NCI-H1694 treated with DMSO at 0.1 percent for 48 hours (cell line): ENCODE data around the gene BANP.
"Not testable (repeated sequence)": the region's sequence is repeated elsewhere in the genome, so short reads cannot be mapped to it uniquely, and the experiment has no call there.

Experiments
- DNase-seq: peaks from one replicate; lab custom pipeline; 2025; lab: John Stamatoyannopoulos, UW

The BANP gene

DNA sequence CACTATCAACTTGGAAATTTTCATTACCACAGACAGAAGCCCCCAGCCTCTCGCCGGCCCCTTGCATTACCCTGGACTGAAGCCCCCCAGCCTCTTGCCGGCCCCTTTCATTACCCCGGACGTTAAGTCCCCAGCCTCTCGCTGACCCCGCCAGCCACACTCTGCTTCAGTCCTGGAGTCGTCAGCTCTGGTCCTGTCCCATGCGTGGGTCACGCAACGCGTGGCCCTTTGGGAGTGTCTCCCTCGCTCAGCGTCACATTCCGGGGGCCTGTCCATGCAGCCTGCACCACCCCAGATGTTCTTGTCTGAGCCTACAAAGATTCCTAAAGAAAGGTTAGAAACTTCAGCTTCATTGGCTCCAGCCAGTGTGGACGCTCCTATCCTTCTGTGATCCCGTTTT is 153.1 kb downstream of the BANP start:
- not testable (repeated sequence) for DNase-seq

DNA sequence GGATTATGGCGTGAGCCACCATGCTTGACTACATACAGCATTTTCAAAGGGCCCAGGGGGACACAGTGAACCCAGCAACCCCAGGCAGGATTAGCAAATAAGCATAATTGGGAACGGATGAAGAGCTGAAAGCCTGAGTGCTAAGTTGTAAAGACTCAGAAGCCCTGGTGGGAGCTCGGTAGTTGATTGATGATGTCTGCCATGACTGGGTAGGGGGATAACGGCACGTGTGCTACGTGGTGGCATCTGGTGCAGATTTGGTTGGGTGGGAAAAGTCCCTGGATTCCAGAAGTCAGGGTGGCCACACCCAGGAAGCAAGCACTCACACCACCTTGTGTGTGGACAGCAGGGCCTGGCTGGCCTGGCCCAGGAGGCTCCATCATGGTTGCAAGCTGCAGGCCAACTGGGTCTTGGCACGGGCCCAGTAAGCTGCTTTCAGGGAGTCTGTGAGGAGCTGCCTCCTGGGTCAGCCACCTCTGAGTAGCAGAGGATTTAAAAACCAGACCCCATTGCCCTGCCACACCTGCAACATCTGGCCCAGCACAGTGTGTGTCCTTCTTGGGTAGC is 154.4 kb downstream of the BANP start:
- not testable (repeated sequence) for DNase-seq

DNA sequence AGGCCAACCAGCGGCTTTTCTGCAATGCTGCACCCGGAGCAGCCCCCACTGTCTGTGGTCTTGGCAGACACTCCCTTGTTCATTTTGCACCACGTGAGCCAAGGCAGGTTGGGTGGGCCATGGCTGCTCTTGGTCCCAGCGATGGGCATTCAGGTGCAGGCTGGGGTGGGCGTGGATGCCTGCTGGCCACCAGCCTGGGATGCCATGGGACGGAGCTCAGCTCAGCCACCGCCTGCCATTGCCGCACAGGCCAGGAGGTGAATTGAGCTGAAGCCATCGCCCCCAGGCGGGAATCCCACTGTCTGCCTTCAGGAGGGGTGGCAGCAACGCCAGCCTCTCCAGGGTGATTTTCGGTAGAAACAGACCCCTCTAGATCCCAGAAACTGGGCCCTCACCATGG is 155.3 kb downstream of the BANP start:
- DNase-seq, result not testable (repeated sequence)

DNA sequence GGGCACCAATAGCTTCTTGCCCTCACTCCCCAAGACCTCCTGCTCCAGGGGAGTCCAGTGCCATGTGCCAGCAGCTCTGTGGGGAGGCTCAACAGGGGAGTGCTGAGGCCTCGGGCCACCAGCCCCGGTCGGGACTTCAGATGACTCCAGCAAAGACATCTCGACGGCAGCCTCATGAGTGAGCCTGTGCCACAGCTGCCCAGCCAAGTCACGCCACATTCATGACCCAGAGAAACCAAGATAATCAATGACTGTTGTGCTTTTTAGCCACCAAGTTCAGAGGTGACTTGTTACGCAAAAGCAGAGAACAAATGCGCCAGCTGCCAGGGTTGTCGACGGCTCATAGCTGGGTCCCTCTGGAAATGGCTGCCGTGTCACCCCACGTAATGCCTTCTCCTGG is 157.5 kb downstream of the BANP start:
- no peak for DNase-seq

DNA sequence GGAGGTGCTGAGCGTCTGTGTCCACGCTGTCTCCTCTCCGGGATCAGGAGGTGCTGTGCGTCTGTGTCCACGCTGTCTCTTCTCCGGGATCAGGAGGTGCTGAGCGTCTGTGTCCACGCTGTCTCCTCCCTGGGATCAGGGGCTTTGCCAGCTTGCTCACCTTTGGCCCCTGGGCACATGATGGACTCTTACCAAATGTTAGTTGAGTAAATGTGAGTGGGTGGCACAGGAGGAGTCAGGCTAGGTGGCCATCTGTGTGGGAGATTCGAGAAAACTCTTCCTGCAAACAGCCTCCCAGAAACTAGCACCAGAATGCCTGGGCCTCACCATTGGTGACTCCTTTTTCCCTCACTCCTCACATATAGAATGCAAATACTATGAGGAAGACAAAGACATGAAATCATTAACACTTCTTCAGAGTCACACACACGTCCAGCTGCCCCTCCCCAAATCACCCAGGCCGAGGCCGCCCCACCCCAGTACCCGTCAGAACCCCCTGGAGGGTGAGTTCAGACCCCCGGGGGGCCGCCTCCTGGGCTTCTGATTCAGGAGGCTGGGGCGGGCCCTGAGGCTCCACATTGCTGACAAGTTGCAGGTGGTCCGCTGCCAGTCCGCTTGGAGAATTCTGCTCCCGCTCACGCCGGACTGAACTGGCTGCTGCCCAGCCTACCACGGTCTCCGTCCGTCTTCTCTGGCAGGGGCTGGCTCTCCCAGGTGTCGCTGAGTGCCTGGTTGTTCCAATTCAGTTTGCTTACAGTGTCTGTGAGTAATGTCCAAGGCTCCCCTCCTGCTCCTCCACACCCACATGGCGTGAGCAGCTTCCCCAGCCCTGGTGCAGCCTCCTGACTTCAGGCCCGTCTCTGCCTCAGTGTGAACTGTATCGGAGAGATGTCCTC is 158.7 kb downstream of the BANP start:
- not testable (repeated sequence) for DNase-seq

DNA sequence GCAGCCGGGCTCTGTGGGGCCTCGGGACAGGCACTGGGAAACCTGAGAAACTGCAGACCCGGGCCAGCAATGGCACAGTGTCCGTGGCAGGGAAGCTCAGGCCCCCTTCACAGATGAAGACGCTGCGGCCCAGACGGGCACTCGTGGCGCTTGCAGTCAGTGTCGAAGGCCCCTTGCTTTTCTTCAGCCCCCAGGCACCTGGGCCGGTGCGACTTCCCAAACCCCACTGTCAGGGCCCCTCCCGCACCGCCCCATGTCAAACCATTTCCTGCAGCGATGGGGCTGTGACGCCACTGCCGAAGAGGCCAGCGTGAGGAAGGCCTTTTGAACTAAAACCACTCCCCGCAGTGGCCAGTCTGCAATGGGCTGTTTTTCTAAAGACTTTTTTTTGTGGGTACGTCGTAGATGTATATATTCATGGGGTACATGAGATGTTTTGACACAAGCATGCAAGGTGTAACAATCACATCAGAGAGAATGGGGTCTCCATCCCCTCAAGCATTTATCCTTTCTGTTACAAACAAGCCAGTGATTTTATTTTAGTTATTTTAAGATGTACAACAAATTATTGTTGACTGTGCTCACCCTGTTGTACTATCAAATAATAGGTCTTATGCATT is 159.8 kb downstream of the BANP start:
- DNase-seq, result not testable (repeated sequence)

DNA sequence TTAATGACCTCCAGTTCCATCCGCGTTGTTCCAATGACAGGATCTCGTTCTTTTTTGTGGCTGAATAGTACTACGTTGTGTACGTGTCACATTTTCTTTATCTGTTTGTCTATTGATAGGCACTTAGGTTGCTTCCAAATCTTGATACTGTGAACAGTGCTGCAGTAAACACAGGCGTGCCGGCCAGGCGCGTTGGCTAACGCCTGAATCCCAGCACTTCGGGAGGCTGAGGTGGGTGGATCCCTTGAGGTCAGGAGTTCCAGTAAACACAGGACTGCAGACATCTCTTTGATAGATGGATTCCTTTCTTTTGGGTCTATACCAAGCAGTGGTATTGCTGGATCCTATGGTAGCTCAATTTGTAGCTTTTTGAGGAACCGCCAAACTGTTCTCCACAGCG is 160.7 kb downstream of the BANP start:
- not testable (repeated sequence) for DNase-seq

DNA sequence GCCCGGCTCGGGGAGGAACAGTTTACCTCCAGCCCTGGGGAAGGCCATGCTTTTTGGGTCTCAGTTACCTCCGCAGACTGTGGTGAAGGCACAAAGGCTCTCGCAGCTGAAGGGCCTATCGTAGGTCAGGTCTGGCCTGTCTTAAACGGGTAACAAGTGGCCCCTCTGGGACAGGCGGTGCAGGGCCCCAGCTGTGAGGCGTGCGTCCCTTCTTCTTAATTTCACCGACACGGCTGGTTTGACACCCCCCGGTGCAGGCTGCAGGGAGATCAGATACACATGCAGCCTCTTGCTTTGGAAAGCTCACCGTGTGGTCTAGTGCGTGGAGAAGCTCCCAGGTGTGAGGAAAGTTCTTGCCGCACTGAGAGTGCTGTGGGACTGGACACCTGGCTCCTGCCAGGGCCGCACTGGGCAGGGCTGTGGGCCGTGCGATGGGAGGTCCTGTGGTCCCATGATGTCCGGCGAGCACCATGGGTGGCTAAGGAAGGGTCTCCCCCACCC is 162.4 kb downstream of the BANP start:
- no peak for DNase-seq

DNA sequence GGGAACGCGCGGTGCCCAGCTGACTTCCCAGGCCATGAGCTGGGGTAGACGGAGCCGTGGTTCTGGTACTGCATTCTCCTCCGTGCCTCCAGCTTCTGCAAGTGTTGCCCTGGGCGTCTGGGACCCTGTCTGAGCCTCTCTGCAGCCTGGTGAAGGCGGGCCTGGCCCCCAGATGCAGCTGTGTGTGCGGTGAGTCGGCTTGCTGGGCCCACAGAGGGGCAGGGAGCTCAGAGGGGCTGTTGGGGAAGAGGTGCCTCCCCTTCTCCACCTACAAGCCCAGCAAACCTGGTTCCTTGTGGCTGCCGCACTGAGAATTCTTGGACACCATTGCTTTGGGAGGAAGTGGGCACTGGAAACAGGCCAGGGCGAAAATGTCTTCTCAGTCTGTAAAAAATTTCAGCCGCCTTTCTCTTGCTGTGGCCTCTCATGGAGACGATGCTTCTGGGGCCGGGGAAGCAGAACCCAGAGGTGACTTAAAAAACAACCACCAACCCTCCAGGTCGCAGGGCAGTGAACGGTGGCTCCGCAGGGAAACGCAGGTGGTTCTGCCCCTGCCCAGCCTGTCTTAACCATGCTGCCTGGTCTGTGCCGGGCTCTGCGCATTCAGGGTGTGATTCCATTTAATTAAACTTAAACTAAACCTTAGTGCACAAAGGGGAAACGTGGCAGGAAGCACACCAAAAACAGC is 163.5 kb downstream of the BANP start:
- not testable (repeated sequence) for DNase-seq

DNA sequence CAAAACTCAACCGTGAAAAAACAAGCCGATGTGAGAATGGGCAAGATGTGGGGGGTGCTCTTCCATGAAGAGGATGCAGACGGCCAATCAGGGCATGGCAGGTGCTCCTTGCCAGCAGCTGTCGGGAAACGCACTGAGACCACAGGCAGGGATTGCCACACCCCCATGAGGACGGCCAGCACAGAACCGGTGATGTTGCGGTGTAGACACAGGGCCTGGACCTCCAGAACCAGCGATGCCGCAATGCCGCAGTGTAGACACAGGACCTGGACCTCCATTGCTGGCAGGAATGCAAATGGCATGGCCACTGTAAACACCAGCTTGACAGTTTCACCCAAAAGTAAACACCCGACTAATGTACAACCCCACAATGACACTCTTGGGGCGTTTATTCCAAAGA is 164.9 kb downstream of the BANP start:
- no peak for DNase-seq

DNA sequence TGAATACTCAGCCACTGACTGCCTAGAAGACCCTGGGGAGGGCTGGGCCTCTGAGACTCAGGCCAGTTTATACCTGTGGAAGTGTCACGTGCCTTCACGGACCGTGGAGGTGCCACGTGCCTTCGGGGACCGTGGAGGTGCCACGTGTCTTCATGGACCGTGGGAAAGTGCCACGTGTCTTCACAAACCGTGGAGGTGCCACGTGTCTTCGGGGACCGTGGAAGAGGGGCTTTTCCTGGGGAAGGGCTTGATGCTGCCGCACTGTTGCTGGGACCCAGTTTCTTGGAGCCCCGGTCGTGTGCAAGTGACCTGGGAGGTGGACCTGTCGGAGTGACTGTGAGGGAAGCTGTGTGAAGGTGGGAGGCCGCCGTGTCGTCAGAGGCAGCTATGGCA is 166.2 kb downstream of the BANP start:
- no peak for DNase-seq

DNA sequence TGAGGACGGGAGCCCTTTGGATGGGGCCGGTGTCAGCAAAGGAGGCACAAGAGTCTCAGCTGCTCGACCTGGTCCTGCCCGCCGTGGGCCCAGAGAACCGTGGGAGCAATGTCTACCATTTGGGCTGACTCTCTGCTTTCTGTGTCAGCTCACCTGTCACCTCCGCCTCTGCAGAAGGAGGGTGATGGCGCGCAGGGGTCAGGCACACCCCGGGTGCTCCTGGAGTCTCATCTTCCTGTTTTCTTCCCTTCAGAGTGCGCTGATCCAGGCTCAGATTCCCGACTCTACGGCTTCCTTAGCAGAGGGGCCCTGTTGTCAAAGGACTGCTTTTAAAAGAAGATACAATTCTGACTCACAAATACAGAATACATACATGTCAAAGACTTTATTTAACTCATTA is 167.1 kb downstream of the BANP start:
- no peak for DNase-seq

DNA sequence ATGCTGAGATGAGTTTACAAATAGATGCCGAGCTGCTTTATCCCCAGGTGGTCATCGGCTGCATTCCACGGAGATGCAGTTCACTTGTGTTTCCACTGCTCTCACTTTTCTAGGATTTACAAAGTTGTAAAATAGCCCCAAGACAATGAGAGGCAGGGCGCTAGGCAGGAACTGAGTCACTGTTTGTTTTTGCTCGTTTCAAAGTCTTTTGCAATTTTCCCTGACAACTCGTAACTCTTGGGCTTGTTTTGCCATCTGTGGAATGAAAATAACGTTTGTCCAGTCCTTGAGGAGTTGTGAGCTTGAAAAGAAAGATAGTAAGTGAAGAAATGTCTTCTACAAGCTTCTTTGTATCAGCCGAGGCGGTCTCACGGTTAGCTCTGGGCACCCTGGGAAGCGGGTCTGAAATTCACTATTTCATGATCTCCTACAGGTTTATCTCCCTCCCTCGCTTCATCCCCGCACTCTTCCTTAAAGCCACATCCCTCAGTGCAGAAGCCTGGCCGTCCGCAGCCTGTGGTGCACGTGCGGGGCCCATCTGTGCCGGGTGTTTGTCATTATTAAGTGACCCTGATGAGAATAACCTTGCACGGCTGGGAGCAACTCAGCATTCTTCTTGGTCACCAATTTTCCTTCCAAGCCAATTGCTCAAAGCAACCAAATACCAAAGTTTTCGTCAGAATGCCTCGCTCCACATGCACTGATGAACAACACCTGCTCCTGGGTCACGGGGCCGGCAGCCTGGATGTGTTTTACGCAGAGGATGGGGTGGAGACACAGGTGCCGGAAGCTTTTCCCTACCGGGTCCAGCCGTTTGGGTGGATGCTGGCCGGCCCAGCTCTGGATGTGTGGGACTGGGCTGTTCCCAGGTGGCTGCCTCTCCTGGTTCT is 167.9 kb downstream of the BANP start:
- DNase-seq, result not testable (repeated sequence)

DNA sequence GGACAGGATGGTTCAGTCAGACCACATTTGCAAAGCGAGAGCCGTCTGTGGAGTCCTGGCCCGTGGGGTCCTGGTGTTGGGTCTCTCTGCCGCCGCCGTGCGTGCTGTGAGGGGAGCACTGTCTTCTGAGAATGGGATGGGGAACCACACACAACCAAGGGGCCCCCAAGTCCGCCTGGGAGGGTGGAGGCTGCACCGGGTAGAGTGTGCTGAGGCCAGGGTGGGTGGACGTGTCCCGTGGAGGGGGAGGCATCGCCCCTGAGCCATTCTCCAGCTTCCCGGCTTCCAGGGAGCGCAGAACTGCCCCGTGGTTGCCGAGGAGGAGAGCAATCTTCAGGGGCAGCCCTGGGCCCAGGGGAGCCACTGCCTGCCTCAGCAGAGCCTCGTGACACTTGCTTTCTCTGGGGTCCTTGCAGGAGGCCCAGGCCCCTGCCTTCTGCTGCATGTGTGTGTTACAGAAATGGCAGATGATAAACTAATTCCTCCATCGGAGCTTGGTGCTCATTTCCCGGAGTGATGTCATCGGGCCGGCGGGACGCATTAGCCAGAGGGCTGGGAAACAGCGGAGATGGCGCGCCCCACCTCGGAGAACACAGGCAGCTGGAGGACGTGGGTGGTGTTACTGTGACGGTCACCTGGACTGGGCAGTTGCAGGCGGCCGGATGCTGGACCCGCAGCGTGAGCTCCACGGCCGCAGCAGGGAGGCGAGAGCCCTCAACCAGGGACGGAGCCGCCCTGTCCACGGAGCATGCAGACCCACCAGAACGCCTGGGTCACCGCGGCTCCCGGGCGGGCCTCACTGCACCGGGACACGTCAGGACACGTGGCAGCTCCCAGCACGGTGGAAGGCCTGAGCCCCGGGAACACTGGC is 168.9 kb downstream of the BANP start:
- DNase-seq, result not testable (repeated sequence)

DNA sequence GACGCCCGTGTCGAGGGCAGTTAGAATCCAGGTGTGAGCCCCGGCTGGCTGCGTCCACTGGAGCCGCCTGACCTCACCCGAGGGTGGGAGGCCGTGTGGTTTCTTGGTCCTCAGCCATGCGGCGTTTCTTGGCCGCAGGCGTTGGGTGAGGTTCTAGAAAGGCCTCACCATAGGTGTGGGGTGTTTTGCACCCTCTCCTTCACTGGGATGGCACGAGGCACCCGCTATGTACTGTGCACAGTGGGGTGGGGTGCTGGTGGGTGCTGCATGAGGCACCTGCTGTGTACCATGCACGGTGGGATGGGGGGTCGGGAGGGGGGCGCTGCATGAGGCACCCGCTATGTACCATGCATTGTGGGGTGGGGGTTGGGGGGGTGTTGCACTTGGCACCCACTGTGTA is 169.6 kb downstream of the BANP start:
- no peak for DNase-seq

DNA sequence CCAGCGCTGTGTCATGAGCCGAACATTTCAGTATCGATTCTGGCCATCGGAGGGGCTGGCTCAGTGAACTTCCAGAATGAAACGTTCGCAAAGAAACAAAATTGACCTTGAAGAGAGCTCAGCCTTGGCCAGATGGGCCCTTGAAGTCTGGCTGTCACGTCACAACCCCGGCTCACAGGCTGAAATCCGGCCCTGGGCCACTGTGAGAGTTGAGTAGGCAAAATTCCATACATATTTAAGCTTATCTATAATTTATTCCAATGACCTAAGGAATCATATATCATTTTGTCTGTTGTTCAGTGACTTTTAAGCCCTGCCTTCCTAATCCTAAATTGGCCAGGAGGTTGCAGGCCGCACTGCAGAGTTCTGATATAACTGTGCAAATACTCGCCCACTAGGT is 170.2 kb downstream of the BANP start:
- not testable (repeated sequence) for DNase-seq

DNA sequence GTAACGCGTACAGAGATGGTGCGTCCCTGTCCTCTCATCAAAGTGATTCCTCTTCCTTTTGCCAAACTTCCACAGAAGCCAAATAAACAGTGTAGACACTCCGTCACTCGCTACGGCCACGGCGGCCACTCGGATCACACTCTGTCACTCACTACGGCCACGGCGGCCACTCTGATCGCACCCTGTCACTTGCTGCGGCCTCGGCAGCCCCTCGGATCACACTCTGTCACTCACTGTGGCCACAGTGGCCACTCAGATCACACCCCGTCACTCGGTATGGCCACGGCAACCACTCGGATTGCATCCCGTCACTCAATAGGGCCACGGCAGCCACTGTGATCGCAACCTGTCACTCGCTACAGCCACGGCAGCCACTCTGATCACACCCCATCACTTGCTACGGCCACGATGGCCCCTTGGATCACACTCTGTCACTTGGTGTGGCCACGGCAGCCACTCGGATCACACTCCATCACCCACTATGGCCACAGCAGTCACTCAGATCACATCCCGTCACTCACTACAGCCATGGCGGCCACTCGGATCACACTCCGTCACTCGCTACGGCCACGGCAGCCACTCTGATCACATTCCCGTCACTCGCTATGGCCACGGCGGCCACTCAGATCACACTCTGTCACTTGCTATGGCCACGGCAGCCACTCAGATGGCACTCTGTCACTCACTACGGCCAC is 170.8 kb downstream of the BANP start:
- no peak for DNase-seq
